HG02885 (cell line): Measurements from ENCODE around the gene FEM1B.
"Not testable (repeated sequence)": the region's sequence is repeated elsewhere in the genome, so short reads cannot be mapped to it uniquely, and the experiment has no call there.

ENCODE experiments used
- ATAC-seq: cut with Tn5 transposase; IDR thresholded peaks from one replicate; pipeline ENCODE4 v1.9.1; 2021; ENCODE audit warnings: mild to moderate bottlenecking; ENCODE audit not compliant: unreplicated experiment, poor library complexity

FEM1B gene

GRCh38 chr15:68277603-68278344, at the start of gene FEM1B:
Gene FEM1B (plus strand): TSS chr15:68277745. CDS start chr15:68278418, 673 bp downstream.
- peak; percentile 77 for ATAC-seq

GRCh38 chr15:68228143-68228970, 49.2 kb upstream of the FEM1B start:
- no peak for ATAC-seq

- peak; percentile 6 for ATAC-seq
Observed at GRCh38 chr15:68228971-68229385, 48.6 kb upstream of the FEM1B start.

- ATAC-seq, result peak; percentile 72
Observed at GRCh38 chr15:68229386-68230156, 48.0 kb upstream of the FEM1B start, which contains the start of gene CLN6. Gene CLN6 (minus strand): TSS chr15:68229728. CDS start chr15:68229584, 144 bp downstream.

- ATAC-seq, result peak; percentile 33
Observed at GRCh38 chr15:68230157-68231100, 47.1 kb upstream of the FEM1B start.

GRCh38 chr15:68231102-68231818, 46.3 kb upstream of the FEM1B start:
- ATAC-seq, result no peak

- ATAC-seq, result no peak
Observed at GRCh38 chr15:68232449-68232848, 45.1 kb upstream of the FEM1B start.

- ATAC-seq, result no peak
Observed at GRCh38 chr15:68232937-68233336, 44.6 kb upstream of the FEM1B start.

- no peak for ATAC-seq
Observed at GRCh38 chr15:68234060-68234459, 43.5 kb upstream of the FEM1B start.

- not testable (repeated sequence) for ATAC-seq
Observed at GRCh38 chr15:68234520-68234919, 43.0 kb upstream of the FEM1B start.

GRCh38 chr15:68235022-68235421, 42.5 kb upstream of the FEM1B start:
- ATAC-seq, result no peak

- no peak for ATAC-seq
Observed at GRCh38 chr15:68239025-68239424, 38.5 kb upstream of the FEM1B start.

GRCh38 chr15:68241088-68241935, 36.2 kb upstream of the FEM1B start:
- ATAC-seq, result no peak

GRCh38 chr15:68244235-68244634, 33.3 kb upstream of the FEM1B start:
- no peak for ATAC-seq

GRCh38 chr15:68249058-68249713, 28.4 kb upstream of the FEM1B start:
- ATAC-seq, result no peak

GRCh38 chr15:68252925-68253534, 24.5 kb upstream of the FEM1B start:
- no peak for ATAC-seq
